Fibroblast of skin of abdomen (primary cell): ENCODE data around the gene BST1.
A peak's percentile ranks its signal among the peaks of the same experiment; 100 is the strongest.
"Not testable (repeated sequence)": the region's sequence is repeated elsewhere in the genome, so short reads cannot be mapped to it uniquely, and the experiment has no call there.

ENCODE experiments used
- DNase-seq: peaks from one replicate; pipeline ENCODE4 v3.0.0-alpha.2; 2013

BST1 gene

GRCh38 chr4:15712214-15712613, 9.3 kb downstream of the BST1 start:
- DNase-seq = no peak

- no peak for DNase-seq
These were observed 11.3 kb downstream of the BST1 start for GRCh38 chr4:15714141-15714540.

DNA sequence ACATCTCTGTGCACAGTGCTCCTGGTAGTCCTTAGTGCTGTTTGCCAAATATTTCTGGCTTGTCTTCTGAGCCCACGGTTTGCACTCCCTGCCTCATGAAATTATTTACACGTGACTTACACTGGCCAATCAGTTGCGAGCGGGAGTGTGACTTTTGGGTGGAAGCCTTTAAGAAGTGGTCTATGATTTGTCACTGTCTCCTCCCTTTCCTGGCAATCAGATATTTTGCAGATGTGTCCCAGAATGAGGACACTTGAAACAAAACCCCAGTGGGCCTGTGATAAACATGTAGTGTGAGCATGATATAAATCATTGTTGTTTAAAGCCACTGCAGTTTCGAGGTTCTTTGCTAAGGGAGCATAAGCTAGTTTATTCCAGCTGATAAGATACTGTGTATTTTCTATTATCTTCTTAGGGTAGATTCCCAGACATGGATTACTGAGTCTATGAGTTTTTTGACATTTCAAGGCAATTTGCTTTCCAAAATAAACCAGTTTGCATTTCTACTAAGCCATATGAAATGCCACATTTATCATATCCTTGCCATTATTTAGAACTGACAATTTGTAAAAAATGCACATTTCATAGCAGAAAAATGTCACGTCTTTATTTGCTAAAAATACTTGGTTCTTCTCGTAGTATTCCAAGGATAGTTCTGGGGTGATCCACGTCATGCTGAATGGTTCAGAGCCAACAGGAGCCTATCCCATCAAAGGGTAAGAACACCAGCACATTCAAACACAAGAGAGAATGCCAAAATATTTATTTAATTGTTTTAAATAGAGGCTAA, 12.0 kb downstream of the BST1 start:
- peak; percentile 63 for DNase-seq

GRCh38 chr4:15716115-15716514, 13.2 kb downstream of the BST1 start:
- DNase-seq = no peak

GRCh38 chr4:15717086-15717485, 14.2 kb downstream of the BST1 start:
- peak; percentile 65 for DNase-seq

GRCh38 chr4:15717657-15718416, 15.0 kb downstream of the BST1 start:
- peak; percentile 28 for DNase-seq

- DNase-seq = no peak
These were observed 15.6 kb downstream of the BST1 start for GRCh38 chr4:15718465-15718864.

- DNase-seq = no peak
These were observed 16.1 kb downstream of the BST1 start for GRCh38 chr4:15718959-15719358.

DNA sequence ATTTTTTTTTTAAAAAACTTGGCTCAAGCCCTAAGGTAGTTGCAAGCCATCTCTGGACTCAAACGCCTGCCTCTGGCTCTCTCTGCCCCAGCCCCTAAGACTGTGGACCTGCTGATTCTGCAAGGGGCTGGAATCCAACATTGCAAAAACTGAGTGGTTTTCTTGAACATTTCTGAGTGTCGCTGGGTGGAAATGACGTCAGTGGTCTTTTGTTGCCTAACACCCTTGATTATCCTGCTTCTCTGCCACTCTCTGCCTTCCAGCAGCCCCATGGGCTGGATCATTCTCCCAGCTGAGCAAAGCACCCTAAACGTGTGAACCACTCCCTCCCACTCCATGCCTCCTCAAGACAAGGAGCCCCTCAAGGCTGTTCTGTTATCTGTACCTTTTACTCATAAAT, 16.6 kb downstream of the BST1 start:
- DNase-seq = no peak

DNA sequence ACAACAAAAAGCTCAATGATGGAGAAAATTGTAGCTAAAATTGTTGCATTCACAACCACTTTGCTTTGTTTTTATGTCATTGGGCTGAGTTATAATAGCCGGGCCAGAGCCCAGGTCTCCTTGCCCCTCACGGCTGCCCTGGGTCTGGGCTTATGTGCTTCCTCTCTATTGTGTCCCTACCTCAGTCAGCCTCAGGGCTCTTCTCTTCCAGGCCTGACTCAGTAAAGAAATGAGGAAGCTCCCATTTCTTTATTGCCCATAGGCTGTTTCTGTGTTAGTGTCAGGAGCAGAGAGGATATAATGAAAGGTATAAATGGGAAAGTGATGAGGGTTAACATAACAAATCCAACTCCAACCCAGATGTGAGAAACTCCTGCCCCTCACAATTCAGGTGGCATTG, 18.0 kb downstream of the BST1 start:
- DNase-seq = no peak

- no peak for DNase-seq
These were observed 22.7 kb downstream of the BST1 start for GRCh38 chr4:15725608-15726007.

GRCh38 chr4:15729910-15730533, 27.2 kb downstream of the BST1 start:
- DNase-seq = peak; percentile 36

DNA sequence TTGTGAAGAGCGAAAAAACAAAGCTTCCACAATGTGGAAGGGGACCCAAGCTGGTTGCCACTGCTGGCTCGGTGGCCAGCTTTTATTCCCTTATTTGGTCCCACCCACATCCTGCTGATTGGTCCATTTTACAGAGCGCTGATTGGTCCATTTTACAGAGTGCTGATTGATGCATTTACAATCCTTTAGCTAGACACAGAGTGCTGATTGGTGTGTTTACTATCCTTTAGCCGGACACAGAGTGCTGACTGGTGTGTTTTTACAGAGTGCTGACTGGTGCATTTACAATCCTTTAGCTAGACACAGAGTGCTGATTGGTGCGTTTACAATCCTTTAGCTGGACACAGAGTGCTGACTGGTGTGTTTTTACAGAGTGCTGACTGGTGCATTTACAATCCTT, 30.2 kb downstream of the BST1 start:
- not testable (repeated sequence) for DNase-seq

- no peak for DNase-seq
These were observed 32.7 kb downstream of the BST1 start for GRCh38 chr4:15735536-15735935.

GRCh38 chr4:15736514-15737050, 33.7 kb downstream of the BST1 start:
- DNase-seq = no peak

DNA sequence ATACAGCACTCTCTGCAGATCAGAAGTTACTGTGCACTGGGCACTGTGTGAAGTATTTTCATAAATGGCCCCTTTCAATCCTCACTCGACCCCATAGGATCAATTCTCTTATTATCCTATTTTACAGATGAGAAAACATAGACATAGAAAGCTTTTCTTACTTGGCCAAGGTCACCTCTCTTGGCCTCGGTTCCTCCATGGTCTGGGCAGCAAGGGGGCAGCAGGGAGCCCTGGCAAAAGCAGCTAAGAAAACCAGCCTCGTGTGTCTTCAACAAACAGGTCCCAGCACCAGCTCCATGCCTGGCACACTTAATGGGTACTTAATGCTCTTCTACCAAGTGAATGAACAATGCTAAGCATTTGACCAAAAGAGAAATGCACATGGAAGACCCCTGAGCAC, 34.4 kb downstream of the BST1 start:
- no peak for DNase-seq

DNA sequence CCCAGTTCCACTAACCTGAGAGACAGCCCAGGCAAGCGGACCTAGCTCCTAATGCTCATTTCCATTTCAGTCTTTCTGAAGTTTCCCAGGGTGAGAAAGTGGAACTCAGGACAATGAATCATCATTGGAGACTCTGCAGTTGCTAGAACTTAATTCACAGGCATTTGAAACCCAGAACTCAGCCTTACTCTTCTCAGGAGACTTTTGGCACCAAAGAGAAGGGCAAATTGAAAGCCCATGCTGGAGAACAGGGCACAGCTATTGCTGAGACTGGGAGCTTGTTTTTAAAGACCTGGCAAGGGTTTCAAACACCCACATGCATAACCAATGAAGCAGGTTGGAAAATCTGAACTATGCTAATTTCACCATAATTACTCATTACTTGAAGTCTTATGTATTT, 36.0 kb downstream of the BST1 start:
- DNase-seq = no peak

DNA sequence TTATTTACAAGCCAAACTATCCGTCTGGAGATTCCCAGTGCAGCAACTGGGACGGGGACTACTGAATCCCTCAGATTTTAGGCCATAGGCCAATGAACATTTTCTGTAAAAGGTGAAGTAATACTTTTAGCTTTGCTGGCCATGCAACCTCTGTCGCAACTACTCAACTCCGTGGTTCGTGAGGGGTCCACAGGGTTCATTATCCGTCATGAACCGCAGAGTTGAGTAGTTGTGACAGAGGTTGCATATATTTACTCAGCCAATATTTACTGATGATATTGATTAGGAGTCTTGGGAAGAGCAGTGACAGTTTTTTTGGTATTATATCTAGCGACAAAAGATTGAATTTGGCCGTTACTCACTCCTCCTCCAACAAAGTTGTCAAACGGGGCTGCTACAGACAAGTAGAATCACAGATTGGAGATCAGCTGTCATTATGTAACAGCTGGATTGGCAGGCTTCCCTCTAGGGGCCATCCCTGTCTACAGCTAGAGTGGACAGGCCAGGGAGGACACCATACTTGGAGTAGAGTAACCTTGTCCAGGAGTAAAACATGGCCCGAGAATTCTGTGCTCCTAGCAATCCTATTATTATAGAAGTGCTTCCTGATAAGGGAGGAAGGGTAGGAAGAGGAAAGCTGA, 38.0 kb downstream of the BST1 start:
- DNase-seq = no peak

GRCh38 chr4:15742083-15742582, 39.3 kb downstream of the BST1 start:
- no peak for DNase-seq

DNA sequence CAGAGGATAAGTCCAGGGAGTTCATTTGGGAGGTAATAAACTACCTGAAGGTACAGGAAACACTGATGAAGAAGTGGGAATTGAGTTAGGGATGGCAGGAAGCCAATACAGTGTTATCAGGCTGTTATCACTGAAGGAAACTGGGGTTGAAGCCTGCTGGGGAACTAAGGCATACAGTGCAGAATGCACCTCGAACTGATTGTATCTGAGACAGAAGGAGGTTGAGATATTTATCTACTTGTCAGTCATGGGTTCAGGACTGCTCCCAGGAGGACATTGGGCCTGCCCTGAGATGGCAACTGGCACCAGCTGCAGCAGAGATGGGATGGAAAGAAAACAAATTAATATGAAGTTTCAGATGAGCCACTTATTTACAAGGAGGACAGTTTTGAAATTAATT, 39.8 kb downstream of the BST1 start:
- DNase-seq = no peak

GRCh38 chr4:15744016-15744545, 41.2 kb downstream of the BST1 start:
- peak; percentile 56 for DNase-seq

DNA sequence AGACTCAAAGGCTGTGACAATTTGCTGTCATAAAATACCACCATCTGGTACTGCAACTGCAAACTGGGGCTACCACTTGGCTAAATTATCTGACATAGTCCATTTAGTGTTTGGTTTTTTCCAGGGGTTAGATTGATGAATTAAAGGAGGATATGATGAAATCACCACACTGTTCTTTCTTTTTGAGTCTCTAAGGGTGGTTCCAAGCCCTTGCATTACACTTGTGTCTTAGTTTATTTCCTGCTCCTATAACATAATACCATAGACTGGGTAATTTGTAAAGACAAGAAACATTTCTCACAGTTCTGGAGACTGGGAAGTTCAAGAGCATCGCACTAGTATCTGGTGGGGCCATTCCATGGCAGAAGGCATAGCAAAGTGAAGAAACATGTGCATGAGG, 43.2 kb downstream of the BST1 start:
- no peak for DNase-seq
